Measurements from ENCODE around the gene ASB2.
A peak's percentile ranks its signal among the peaks of the same experiment; 100 is the strongest.

Gene ASB2

DNA sequence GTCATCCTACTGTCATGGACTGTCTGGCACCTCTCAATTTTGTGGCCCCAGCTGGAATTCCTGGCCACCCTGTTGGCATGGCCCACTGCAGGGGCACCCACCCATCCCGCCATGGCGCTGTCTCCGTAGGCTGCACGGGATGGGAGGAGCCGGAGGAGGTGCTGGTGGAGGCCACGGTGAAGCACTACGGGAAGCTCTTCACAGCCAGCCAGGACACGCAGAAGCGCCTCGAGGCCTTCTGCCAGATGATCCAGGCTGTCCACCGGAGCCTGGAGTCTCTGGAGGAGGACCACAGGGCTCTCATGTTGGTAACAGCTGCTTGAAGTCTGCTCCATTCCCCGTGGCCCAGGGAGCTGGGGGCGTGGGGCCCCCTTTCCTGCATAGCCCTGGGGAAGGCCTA lies 24.6 kb upstream of the ASB2 start:
- no peak for DNase-seq (ENCODE audit: low spot score)

DNA sequence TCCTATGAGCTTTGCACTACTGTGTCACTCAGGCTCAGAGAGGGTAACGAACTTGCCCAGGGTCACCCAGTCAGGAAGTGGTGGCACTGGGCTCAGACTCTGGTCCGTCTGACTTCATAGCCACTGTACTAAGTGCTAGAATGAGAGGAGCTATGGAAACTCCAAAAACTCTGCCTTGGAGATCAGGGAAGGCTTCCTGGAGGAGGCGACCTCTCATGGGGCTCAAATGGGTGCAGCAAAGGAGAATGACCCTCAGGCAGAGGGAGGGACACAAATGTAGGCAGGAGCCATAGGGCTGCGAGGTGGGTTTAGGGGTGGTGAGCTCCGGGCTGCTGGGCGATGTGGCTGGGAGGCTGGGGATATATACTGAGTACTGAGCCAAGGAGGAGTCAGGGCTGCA lies 23.9 kb upstream of the ASB2 start:
- DNase-seq (ENCODE audit: low spot score): no peak

DNA sequence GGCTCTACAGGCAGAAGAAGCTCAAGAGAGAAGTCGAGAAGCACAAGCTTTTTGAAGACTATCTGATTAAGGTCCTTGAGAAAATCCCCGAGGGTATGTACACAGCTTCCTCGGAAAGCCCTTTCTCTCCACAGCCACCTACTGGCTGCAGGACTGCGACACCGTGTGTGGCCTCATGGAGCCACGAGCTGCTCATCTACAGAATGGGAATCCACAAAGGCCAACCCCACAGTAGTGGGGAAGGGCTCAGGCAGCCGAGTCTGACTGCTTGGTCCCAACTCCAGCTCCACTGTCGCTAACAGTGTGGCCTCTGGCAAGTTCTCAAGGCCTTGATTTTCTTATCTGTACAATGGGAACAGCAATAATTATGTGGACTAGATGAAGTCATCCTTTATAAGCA lies 23.2 kb upstream of the ASB2 start:
- no peak for DNase-seq (ENCODE audit: low spot score)

DNA sequence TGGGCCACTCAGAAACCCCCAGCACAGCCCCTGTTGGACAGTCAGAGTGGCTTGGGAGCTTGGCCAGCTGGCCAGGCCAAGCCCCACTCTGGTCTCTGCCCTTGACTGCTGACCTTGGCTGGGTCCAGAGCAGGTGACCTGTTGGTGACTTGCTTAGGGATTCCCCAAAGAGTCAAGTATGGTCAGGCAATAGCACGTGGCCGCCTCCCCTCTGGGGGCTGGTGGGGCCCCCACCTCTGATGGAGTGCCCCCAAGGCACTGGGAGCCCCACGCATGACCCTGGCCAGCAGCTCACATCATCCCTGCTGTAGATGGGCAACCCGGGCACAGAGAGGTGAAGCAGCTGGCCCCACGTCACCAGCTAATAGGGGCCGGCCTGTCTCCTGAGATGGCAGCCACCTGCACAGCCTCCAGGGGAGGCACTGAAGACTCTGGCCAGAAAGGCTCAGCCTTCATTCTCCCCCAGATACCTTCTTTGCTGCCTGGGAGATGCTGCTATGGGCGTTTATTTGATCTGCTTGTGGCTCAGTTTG lies 22.6 kb upstream of the ASB2 start:
- DNase-seq (ENCODE audit: low spot score): no peak

DNA sequence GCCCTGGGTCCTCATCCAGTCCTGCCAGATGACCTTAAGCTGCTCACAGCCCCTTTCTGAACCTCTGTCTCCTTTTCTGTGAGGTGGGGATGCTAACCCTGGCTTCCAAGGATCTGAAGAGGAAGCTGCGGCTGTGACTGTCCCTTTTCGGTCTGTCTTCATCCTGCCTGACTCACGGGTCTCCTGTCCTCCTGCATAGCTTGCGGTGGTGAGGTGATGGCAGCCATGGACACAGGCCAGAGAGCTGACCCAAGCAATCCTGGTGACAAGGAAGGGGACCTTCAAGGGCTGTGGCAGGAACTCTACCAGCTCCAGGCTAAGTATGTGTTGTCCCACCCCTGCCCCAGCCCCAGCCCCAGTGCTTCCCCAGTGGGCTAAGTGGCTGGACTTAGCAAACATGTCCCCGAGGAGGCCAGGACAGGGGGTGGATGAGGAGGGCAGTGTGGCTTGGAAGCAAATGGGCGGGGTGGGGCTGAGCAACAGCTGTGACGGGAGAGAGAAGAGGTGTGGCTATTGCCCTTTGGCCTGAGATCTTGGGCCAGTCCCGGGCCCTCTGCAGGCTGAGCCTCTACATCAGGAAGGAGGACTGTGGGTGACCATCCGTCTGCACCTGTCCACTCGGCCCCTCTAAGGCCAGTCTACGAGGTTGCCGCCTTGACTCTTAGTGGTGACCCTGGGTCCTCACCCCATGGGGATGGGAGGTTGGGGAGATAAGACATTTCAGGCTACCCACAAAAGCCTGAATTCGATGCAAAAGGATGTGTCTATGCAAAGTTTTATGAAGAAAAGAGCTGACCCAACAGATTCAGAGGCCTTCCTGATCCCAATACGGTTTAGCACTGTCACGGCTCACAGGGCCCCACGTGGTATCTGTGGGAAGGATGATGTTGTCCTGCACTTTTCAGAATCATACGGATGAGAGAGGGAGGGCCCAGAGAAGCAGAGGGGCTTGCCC lies 21.8 kb upstream of the ASB2 start:
- DNase-seq (ENCODE audit: low spot score): no peak

DNA sequence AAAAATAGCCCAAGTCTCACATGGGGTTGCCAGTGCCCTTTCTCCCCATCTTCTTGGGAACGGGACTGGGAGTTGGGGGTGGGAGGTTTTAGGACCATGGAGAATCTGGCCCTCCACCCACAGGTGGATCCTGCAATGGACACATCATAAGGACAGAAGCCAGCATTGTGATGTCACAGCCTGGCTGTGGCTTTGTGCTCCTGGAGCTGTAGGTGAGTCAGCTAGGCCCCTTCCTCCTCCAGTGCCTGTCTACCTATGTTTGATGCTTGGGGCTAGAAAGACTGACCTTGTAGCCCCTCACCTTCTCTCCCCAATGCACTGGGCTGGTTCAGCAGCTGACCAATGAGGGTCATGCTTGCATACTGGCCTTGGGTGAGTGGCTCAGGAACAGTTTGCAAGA lies 20.7 kb upstream of the ASB2 start, which contains the start of gene CCDC197:
Gene CCDC197, plus strand, starts transcription at position 220 of the 400 bp plus-strand sequence. CDS start 831 bp downstream, outside the sequence.
- no peak for DNase-seq (ENCODE audit: low spot score)

DNA sequence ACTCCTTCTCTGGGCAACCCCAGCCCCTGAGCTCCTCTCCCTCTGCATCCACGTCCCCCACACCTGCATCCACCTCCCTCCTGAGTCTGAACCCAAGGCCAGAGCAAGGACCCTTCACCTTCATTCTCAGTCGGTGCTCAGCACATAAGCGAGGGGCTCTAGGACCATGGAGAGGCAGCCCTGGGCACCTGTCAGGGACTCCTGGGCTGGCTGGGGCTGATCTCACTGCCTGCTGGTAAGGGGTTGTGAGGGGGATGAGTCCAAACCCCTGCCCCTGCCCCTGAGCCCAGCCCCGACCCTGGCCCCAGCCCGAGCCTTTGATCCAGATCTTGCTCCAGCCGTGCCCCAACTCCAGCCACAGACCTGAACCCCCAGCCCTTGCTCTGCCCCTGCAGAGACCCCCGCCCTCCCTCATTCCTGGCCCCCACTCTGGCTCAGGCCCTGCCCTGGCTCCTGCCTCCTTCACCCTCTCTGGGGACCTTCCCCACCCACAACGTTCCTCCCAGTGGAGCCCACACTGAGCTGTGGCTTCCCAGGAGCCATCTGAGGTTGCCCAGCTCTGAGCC lies 19.8 kb upstream of the ASB2 start:
- DNase-seq (ENCODE audit: low spot score): no peak

DNA sequence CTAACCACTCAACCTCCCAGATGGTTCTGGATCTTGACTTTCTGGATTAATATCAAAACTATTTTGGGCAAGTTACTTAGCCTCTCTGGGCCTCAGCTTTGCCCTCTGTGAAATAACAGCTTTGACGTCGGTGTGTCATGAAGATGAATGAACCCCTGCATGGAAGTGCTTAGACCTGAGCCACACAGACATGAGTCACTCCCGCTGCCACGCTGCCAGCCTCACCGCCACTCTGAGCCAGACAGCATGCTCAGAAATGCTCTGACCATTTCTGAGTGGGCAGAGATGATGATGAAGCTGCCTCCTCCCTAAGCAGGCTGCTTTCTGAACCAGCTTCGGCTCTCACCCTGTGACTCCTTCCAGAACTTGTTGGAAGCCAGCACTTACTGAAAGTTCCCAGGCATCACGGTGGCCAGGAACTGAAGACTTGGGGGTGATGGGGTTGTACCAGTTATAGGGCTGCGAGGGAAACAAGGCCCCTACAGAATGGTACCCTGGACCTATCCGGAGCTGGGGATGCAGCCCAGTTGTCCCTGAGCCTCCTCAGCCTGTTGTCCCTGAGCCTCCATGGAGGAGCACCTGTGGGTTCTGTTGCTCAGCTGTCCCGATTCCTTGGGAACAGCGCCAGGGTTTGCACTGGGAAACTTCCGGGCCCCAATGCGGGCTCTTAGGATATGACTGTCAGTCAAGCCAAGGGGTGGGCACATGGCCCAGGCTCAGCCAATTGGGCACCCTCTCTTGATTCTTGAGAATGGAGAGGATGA lies 18.7 kb upstream of the ASB2 start:
- DNase-seq (ENCODE audit: low spot score): peak; percentile 39

DNA sequence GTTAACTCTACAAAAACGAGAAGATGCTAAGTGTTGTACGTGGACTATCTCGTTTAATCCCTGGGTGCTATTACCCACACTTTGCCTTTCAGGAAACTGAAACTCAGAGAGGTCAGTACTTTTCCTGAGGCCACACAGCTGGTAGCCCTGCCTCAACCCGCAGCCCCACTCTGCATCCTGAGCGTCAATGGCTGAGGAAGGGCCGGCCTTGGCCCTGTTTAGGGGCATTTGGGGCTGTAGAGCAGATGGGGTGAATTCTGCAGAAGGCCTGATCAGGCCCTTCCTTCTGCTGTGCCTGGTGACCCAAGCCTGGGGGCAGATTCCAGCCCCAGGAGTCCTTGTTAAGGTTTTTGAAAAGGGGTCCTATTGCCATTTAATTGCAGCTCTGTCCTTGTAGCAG lies 17.0 kb upstream of the ASB2 start:
- DNase-seq (ENCODE audit: low spot score): no peak

DNA sequence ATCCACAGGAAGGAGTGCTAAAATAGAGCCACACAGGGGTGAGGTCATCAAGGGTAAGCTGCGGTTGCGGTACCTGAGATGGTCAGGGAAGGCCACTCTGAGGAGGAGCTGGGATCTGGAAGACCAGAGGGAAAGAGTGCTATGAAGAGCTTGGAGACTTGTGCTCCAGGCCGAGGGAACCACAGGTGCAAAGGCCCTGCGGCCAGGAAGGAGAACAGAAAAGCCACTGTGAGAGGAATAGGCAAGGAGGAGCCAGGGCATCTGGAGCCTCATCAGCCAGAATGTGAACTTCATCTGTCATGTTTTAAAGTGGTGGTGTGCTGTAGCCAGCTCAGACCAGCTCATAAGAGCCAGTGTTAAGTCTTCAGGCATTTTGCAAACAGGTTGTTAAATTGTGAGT lies 15.3 kb upstream of the ASB2 start:
- DNase-seq (ENCODE audit: low spot score): no peak

DNA sequence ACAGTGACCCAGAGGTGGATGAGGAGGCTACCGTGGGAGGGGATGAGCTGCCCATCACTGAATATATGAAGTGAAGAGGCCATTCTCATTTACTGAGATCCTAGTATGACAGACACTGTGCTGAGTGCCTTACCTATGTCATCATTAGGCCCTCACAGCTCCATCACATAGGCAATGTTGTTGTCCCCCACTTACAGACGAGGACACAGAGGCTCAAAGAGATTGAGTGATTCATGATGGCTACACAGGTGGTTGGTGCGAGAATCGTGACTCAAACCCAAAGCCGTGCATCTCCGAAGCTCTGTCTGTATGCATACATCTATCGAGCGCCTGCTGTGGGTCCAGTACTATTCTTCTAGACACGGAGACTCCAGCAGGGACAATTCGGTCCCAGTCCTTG lies 14.8 kb upstream of the ASB2 start:
- no peak for DNase-seq (ENCODE audit: low spot score)

DNA sequence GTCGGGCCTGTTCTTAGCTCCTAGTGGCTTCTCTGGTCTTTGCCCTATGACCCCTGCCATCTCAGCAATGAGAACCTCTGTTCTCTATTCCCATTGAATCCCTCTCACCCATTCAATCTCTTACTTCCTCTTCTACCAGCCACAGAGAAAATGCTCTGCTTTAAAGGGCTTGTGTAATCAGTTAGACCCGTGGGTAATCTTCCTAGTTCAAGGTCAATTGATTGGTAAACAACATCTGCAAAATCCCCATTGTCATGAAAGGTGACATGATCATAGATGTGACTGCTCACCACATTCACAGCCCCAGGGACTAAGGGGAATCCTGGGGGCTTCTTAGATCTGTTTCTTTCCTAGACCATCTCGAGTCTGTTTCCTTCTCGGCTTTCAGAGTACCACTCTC lies 13.6 kb upstream of the ASB2 start:
- DNase-seq (ENCODE audit: low spot score): no peak

DNA sequence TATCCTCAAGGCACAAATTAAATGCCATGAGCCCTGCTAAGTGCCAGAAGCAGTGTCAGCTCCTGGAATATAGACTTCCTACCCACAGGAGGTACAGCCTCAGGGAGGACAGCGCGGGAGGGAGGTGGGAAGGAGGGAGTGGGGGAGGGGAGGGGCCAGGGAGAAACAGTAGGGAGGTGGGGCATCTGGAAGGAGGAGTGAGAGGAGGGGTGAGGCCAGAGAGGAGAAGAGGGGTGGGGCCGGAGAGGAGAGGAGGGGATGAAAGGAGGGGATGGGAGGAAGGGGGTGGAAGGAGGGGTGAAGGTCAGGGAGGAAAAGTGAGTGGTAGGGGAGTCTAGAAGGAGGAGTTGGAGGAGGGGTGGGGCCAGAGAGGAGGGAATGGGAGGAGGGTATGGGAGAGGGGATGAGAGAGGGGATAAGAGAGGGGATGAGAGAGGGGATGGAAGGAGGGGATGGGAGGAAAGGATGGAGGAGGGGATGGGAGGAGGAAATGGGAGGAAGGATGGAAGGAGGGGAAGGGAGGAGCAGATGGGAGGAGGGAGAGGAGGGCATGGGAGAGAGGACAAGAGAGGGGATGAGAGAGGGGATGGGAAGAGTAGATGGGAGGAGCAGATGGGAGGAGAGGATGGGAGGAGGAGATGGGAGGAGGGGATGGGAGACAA lies 11.6 kb upstream of the ASB2 start:
- DNase-seq (ENCODE audit: low spot score): no peak

DNA sequence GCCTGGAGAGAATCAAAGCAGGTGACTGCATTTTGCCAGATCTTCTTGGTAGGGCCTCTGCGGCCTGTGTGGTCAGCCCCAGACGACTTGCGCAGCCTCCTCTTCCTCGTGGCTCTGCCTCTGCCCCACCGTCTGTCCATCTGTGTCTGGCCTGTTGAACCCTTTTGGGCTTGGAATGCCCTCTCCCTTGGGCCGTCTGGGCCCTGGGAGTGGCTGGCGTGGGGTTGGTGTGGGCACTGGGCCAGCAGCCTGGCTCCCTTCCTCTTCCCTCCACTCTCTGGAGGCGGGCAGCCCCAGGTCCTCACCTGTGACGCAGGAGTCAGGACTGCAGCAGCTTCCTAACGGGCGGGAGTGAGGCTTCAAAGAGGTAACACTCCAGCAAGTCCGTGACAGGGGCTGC lies 11.0 kb upstream of the ASB2 start:
- no peak for DNase-seq (ENCODE audit: low spot score)

DNA sequence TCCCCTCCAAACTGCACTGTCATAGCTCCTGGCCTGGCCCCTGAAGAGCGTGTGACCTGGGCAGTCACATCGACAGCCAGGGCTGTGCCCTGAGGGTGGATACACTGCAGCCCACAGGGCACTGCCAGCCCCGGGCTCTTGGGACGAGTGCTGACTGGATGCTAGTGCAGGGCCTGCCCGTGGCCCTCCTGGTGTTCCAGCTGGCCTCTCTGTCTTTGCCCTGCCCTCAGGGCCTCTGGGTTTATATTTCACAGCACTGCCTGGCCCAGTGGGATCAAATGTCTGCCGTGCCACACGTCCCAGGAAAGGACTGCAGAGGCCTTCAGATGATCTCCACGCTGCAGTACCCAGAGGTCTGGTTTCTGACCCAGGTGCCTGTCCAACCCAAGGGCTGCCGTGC lies 10.6 kb upstream of the ASB2 start:
- DNase-seq (ENCODE audit: low spot score): no peak

DNA sequence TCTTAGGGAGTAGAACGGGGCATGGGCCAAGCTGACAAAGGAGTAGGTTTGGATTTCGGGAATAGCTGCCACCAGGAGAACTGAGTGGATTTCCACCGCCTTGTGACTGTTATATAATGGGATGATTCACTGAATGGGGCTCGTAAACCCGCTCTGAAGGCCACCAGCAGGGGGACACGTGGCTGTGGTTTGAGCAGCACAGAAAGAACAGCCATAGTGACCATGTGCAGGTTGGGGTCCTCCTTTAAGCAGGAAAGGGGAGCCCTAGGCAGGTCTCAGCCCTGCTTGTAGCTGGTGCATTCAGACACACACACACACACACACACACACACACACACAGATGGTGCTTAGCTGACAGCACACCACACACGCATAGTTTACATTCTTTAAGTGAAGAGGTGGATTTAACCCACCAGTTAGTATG lies 8.6 kb upstream of the ASB2 start:
- no peak for DNase-seq (ENCODE audit: low spot score)

DNA sequence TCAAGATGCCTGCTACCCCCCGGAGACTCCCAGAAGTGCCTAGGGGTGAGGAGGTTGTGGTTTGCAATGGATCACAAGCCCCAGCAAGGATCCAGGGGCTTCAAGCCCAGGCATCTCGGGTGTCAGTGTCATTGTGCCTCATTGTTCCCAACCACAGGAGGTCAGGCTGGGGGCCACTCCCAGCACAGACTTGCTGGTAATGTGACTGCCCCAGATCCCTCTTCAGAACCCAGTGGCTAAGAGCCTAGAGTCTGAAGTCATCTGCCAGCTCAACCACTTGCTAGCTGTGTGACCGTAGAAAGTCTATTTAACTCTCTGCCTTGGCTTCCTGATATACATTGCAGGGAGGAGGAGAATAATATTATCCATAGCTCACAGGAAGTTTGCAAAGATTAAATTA lies 7.7 kb upstream of the ASB2 start:
- no peak for DNase-seq (ENCODE audit: low spot score)

DNA sequence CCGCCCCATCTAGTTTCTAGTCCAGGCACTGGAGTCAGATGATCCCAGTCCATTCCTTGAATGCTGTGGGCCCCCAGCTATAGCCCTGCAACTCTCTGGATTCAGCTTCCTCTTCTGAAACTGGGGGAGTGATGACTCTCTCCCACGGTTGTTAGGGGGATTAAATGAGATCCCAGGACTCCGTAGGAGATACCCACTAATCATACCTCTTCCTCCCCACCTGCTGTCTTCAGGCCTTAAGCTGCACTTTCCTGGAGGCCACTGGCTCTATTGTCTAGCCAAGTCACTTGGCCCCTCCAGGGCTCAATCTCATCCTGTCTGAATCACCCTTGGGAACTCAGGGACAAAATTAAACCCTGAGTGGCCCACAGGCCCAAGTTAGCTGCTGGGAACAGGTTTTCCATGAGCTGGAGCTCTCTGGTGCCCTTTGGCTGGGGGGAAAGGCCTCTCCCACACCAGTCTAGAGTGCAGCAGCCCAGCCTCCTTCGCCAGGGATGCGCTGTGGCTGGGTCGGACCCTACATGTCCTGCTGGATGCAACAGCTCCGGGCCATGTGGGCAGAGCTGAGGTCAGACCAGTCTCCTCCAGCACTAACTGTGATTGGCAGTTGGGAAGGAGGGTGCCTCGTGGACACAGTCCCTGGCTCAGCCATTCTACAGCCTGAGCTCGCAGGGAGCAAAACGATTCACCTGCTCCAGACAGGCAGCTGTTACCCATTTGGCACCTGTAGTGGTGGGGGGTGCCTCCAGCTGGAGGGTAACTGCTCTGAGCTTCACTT lies 6.0 kb upstream of the ASB2 start:
- no peak for DNase-seq (ENCODE audit: low spot score)

DNA sequence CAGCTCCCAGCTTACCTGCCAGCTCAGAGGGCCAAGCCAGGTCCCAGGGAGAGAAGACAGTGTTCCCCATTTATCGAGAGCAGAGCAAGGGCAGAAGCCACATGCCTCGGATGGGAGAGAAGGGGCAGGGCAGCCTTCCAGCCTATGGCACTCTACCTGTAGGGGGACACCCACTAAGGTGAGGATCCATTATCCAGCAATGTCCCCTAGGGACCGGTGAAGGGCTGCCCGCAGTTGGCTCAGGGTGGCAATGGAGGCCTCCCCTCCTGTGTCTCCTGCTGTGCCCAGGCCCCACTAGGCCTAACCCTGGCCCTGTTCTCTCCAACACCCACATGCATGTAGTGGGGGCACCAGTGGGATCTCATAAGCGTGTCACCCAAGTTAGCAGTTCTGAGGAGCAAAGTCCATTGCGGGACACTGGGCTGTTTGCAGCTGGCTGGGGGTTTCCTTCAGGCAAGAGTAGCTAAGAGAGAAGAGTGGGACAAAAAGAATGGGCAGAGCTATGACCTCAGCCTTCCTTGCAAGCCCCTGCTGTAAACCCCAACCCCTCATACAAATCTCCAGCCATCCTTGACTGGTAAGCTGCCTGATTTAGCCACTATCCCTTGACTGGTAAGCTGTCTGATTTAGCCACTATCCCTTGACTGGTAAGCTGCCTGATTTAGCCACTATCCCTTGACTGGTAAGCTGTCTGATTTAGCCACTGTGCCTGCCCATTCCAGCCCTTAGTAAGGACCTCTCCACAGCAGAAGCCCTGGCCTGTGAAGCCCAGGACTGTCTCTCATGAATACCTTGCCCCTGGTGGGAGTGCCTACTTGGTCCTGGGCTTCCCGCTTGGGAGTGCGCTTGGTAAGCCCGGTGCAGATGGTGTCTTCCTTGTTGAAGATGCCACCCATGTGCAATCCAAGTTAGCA lies 5.2 kb upstream of the ASB2 start:
- DNase-seq (ENCODE audit: low spot score): no peak
